NT2/D1 (cell line): ENCODE data around the gene MKLN1.

Experiments
- SUZ12 ChIP-seq: IDR thresholded peaks from 2 replicates; pipeline ENCODE4 v1.6.1; 2011; ENCODE audit not compliant: insufficient read length, insufficient read depth; ENCODE audit errors: extremely low read depth
- ZNF274 ChIP-seq: IDR thresholded peaks from 2 replicates; pipeline ENCODE4 v1.6.1; 2011; ENCODE audit warnings: mild to moderate bottlenecking, low read depth, low read length

DNA sequence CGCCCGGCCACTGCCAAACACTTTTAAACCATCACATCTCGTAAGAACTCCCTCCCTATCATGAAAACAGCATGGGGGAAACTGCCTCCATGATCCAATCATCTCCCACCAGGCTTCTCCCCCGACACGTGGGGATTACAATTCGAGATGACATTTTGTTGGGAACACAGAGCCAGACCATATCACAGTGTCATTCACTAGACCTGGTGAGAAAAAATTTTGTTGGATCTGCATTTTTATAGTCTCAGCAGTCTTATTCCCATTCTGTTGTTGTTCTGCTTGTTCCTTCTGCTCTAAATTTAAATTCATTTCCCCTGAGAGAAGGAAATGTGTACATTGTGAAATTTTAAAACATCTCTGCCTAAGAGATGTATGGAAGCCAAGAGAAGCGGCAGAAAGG is 4.8 kb upstream of the MKLN1 start:
- TF ChIP-seq SUZ12 (no peak), ZNF274 (no peak)
